Heart right ventricle (tissue), 16 donors: Measurements from ENCODE around the gene CNTNAP4. TPM values are rescaled to one million over a fixed set of nuclear protein-coding genes. Genes with fewer than 3 reads are reported as not detected.

Experiments
- ATAC-seq, 8 donors: fragments of 200-7000 bp; cut with Tn5 transposase; one replicate each; pipeline ENCODE4 v1.9.1; 2020; ENCODE audit warnings: mild to moderate bottlenecking in 8 of 8, moderate library complexity in 8 of 8, moderate number of reproducible peaks in 1 of 8
- DNase-seq, 2 donors: peaks; one replicate each; pipeline ENCODE4 v3.0.0-alpha.2; 2020
- H3K27ac ChIP-seq, 10 donors: fragments of 200-600 bp; sonication (generic) in 2 of 10; one replicate each; pipeline versions ENCODE4 v1.5.0 to v1.8.0; 2020 to 2022; ENCODE audit warnings: mild to moderate bottlenecking in 3 of 10
- H3K27me3 ChIP-seq, 7 donors: fragments of 200-600 bp; one replicate each; pipeline ENCODE4 v1.8.0; 2021 to 2022; ENCODE audit warnings: mild to moderate bottlenecking in 2 of 7
- H3K36me3 ChIP-seq, 9 donors: fragments of 200-600 bp; sonication (generic) in 1 of 9; one replicate each; pipeline versions ENCODE4 v1.5.0 to v1.8.0; 2020 to 2022; ENCODE audit warnings: mild to moderate bottlenecking in 2 of 9
- H3K4me1 ChIP-seq, 9 donors: fragments of 200-600 bp; sonication (generic) in 1 of 9; one replicate each; pipeline versions ENCODE4 v1.5.0 to v1.8.0; 2020 to 2022; ENCODE audit warnings: mild to moderate bottlenecking in 4 of 9
- H3K4me3 ChIP-seq, 10 donors: fragments of 200-600 bp; sonication (generic) in 2 of 10; one replicate each; pipeline versions ENCODE4 v1.5.0 to v1.8.0; 2020 to 2022; ENCODE audit warnings: mild to moderate bottlenecking in 7 of 10, moderate library complexity in 2 of 10
- H3K9me3 ChIP-seq, 11 donors: fragments of 200-600 bp in 10 of 11; sonication (generic) in 2 of 11; one replicate each; pipeline versions ENCODE4 v1.5.0 to v1.8.0; 2013 to 2022; ENCODE audit warnings: mild to moderate bottlenecking in 2 of 11, control low read depth in 1 of 11, moderate library complexity in 1 of 11
- CTCF ChIP-seq, 9 donors: fragments of 200-600 bp; sonication (generic) in 2 of 9; IDR thresholded peaks; one replicate each; pipeline versions ENCODE4 v1.5.0 to v1.8.0; 2021 to 2022; ENCODE audit warnings: antibody characterized with exemption in 9 of 9, mild to moderate bottlenecking in 5 of 9, moderate library complexity in 1 of 9
- WGBS, 2 donors: extraction: QIAGEN DNeasy Blood & Tissue Kit; methylation state at CpG; one replicate each; pipeline ENCODE4 v1.1.7; 2013; ENCODE audit warnings: inconsistent platforms in 1 of 2; 5-methylcytosine and 5-hydroxymethylcytosine counted together
- intact Hi-C, 10 donors: fragments of 100-400 bp; cut with DNase I; formaldehyde crosslinking; loops; one replicate each; pipeline versions ENCODE4 v1.11.1 to v1.14.2; 2022
- polyA plus RNA-seq, 2 donors: library from polyadenylated mRNA; stranded (reverse); fragments of 200-250 nt; gene quantifications; one replicate each; pipeline ENCODE4 v1.2.3, GENCODE V29; 2013
- total RNA-seq, 10 donors: library from RNA; stranded (reverse); fragmentation: NEBNext Ultra II Directional in 3 of 10; extraction: Animal tissue kit (Norgen Biotek cat#: 25700) in 3 of 10; gene quantifications; one replicate each; pipeline versions ENCODE4 v1.2.1 to v1.2.4, GENCODE V29; 2021 to 2023
- donor health status: Arrhythmogenic right ventricular cardiomyopathy.
- donor health status: ischemic (EF 13 %, LVEDD 7.1; RV severe dilation, severe dysfunction).
- donor health status: healthy with polysubstance abuse.
- donor health status: DM: no; HTN: yes; CAD: no.
- donor health status: DM: no; HTN: no; CAD: no.
- donor health status: ischemic (EF 25% LVEDD 6.9; RV normal size, moderate dysfunction).
- donor health status: ischemic (EF 25% LVEDD 5.7; RV mildly dilated, moderate dysfunction).
- donor health status: healthy.
- donor health status: DM: yes; HTN: yes; CAD: no.
- donor health status: Ischemic cardiomyopathy.
- donor health status: ischemic (EF 35%, LVEDD 5.7; RV mildly dilated, moderate dysfunction).
- donor health status: nonischemic (EF 11% LVEDD 7.7; RV severe dilation, severe dysfunction).
- donor health status: DM: yes; HTN: yes; CAD: no.
- donor health status: PGD.
- donor health status: ischemic (EF 29% LVEDD 5.4; RV normal size, mild dysfunction).
- donor health status: nonischemic (EF 23%, LVEDD 6.1; RV moderate dilation, normal function).

CNTNAP4 gene
- total and polyA plus RNA-seq, 12 donors: not detected

- intact Hi-C loops: loop anchor here in 1 of 10 donors (10.0 kb wide), 1 partner anchor 896 kb away; no protein-coding TSS in a partner anchor
- ATAC-seq (no peak), DNase-seq (no peak)
- H3K36me3 ChIP-seq: no peaks in the 10 kb centered on the region
- TF ChIP-seq CTCF (IDR thresholded peaks at IDR 0.05): peak in 6 of 9 donors; percentile 6 to 33 (median 18)
- H3K9me3 ChIP-seq: no peaks in the 10 kb centered on the region
- no peaks in the 10 kb centered on the region for H3K4me1 ChIP-seq
- peaks cover 0 to 25% (median 5%) of the 10 kb centered on the region in 7 donors for H3K27me3 ChIP-seq
- no peak overlapping the region for H3K4me3 ChIP-seq
- H3K27ac ChIP-seq: no peak overlapping the region
Measured at GRCh38 chr16:76278980-76279379, 1.8 kb downstream of the CNTNAP4 start.

- ATAC-seq: no peak
- WGBS, 2 donors: 85 to 86% methylated on average over 6 of the region's 6 CpGs
Measured at GRCh38 chr16:76280421-76281215, 3.4 kb downstream of the CNTNAP4 start.

GRCh38 chr16:76287466-76287865 is 10.3 kb downstream of the CNTNAP4 start:
- intact Hi-C loops: no loop called here
- Histone ChIP-seq H3K9me3 (no peaks in the 10 kb centered on the region), H3K4me1 (no peaks in the 10 kb centered on the region), H3K36me3 (no peaks in the 10 kb centered on the region), H3K27ac (no peak overlapping the region), H3K4me3 (no peak overlapping the region), H3K27me3 (no peaks in the 10 kb centered on the region)
- ATAC-seq (no peak), DNase-seq (no peak)
- TF ChIP-seq CTCF (IDR thresholded peaks at IDR 0.05): no peak
- WGBS, 2 donors: 45 to 46% methylated on average over 3 of the region's 3 CpGs

More at GRCh38 chr16:76280421-76281215, 3.4 kb downstream of the CNTNAP4 start:
- no peak for DNase-seq
- H3K36me3 ChIP-seq: no peaks in the 10 kb centered on the region
- H3K4me3 ChIP-seq: no peak overlapping the region
- H3K27me3 ChIP-seq: peaks cover 0 to 20% (median 5%) of the 10 kb centered on the region in 7 donors
- no peaks in the 10 kb centered on the region for H3K9me3 ChIP-seq
- TF ChIP-seq CTCF (IDR thresholded peaks at IDR 0.05): no peak
- intact Hi-C loops: no loop called here
- no peak overlapping the region for H3K27ac ChIP-seq
- no peaks in the 10 kb centered on the region for H3K4me1 ChIP-seq

- Histone ChIP-seq H3K4me1 (no peaks in the 10 kb centered on the region), H3K9me3 (no peaks in the 10 kb centered on the region), H3K27me3 (peaks cover 0 to 3% (median 0%) of the 10 kb centered on the region in 7 donors), H3K27ac (no peak overlapping the region), H3K4me3 (no peak overlapping the region), H3K36me3 (no peaks in the 10 kb centered on the region)
- intact Hi-C loops: no loop called here
- no peak for TF ChIP-seq CTCF (IDR thresholded peaks at IDR 0.05)
- 53 to 59% methylated on average over 5 of the region's 5 CpGs for WGBS, 2 donors
- DNase-seq (no peak), ATAC-seq (no peak)
Measured at GRCh38 chr16:76292218-76292617, 15.0 kb downstream of the CNTNAP4 start.
